ENCODE results near the gene WDR86. TPM values are rescaled to one million over a fixed set of nuclear protein-coding genes. Genes with fewer than 3 reads are reported as not detected.

The WDR86 gene
- total RNA-seq, 1 experiment from 2014 or later = not detected

DNA sequence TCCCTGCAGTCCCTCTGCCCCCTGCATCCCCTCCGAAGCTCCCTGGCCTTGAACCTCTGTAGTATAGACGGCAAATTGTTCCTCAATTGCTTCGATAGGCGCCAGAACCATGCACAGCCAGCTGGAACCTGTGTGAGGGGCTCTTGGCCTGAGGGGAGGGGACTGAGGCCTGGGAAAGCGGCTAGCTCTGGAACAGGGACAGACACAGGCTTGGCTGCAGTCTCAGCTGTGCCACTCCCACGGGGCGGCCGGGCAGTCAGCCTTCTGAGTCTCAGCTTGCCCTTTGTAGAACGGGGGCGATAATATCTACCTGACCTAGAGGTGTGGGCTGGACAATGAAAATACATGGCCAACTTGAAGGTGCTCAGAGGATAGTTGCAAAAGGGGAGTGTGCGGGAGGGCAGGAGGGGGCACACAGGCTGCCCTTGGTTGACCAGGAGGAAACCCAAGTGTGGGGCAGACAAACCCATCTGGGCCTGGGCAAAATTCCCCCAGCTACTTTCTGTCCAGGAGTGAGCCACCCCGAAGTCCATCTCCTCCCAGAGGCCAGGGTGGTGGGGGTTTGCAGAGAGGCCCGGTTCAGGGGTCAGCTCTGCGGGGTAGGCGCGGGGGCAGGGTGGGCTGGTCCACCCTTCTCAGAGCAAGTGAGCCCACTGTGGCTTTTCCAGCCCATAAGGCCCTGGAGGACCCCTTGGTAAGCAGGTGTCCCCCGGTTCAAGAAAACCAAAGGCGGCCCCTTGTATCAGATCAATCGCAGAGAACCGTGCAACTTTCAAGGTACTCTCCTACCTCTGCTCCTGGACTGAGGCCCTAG, 25.5 kb upstream of the WDR86 start:
- no peak overlapping the region for H2AFZ ChIP-seq (ENCODE audit: low read depth, low read length, poor library complexity, severe bottlenecking)
- DNase-seq (ENCODE audit: low read depth, low spot score) = no peak
- H3K4me2 ChIP-seq (ENCODE audit: low read length) = no peak overlapping the region
- H3K4me3 ChIP-seq (replicated peaks in 1 of 2; ENCODE audit: low read depth in 1 of 2, low read length in 2 of 2) = no peak overlapping the region
- H3K4me1 ChIP-seq (ENCODE audit: control insufficient read depth in 1 of 2, insufficient read depth in 2 of 2, low read length in 2 of 2) = peaks cover 0 to 9% of the 10 kb centered on the region in 2 experiments; a peak in 1 of 4 replicates
- H3K27me3 ChIP-seq (ENCODE audit: insufficient read depth, low read length) = no peaks in the 10 kb centered on the region
- intact Hi-C loops (cut with micrococcal nuclease) = no loop called here
- TF ChIP-seq POLR2AphosphoS5 (IDR thresholded peaks at IDR 0.05; ENCODE audit: low read depth, low read length) = no peak
- no peak for TF ChIP-seq ZFX (IDR thresholded peaks at IDR 0.05)
- no peak for TF ChIP-seq YY1 (IDR thresholded peaks at IDR 0.05; ENCODE audit: extremely low read depth, insufficient replicate concordance, low read depth, low read length)
- no peak for TF ChIP-seq RAD21 (IDR thresholded peaks at IDR 0.05; ENCODE audit: low read depth)
- no peak for TF ChIP-seq SIN3A (IDR thresholded peaks at IDR 0.05; ENCODE audit: low read depth)
- no peak for TF ChIP-seq CBX3 (IDR thresholded peaks at IDR 0.05; ENCODE audit: low read depth)
- TF ChIP-seq JUND (IDR thresholded peaks at IDR 0.05) = no peak
- no peak for TF ChIP-seq SP1 (IDR thresholded peaks at IDR 0.05; ENCODE audit: low read depth)
- TF ChIP-seq, protein P1, sequence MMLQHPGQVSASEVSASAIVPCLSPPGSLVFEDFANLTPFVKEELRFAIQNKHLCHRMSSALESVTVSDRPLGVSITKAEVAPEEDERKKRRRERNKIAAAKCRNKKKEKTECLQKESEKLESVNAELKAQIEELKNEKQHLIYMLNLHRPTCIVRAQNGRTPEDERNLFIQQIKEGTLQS (IDR thresholded peaks at IDR 0.05) = no peak
- TF ChIP-seq ZNF274 (IDR thresholded peaks at IDR 0.05; ENCODE audit: low read depth, low read length) = no peak
- TF ChIP-seq FOSL1 (IDR thresholded peaks at IDR 0.05; ENCODE audit: low read depth) = no peak
- H3K79me2 ChIP-seq (ENCODE audit: insufficient read depth, low read length) = no peaks in the 10 kb centered on the region
- ChIA-PET CTCF (no interaction called here), RAD21 (ENCODE audit: low non-redundant PET in 1 of 2, low total read pairs in 2 of 2, uncharacterized antibody in 2 of 2, unreplicated experiment in 2 of 2) (no interaction called here), POLR2A (no interaction called here)
- no peak overlapping the region for H3K9ac ChIP-seq (ENCODE audit: low read length)
- H4K20me1 ChIP-seq (ENCODE audit: insufficient read depth) = no peaks in the 10 kb centered on the region
- no TSS peak for BruUV-seq (replicated peaks)
- H3K27ac ChIP-seq (ENCODE audit: low read depth, low read length) = no peak overlapping the region
- H3K9me3 ChIP-seq (ENCODE audit: control insufficient read depth in 1 of 2, insufficient read depth in 1 of 2, low read depth in 1 of 2, low read length in 2 of 2) = no peaks in the 10 kb centered on the region
- no peaks in the 10 kb centered on the region for H3K36me3 ChIP-seq (ENCODE audit: control insufficient read depth in 1 of 2, insufficient read depth in 2 of 2, low read length in 2 of 2)
- no peaks in the 10 kb centered on the region for H3K9me2 ChIP-seq (ENCODE audit: insufficient read depth)
- ATAC-seq = no peak

DNA sequence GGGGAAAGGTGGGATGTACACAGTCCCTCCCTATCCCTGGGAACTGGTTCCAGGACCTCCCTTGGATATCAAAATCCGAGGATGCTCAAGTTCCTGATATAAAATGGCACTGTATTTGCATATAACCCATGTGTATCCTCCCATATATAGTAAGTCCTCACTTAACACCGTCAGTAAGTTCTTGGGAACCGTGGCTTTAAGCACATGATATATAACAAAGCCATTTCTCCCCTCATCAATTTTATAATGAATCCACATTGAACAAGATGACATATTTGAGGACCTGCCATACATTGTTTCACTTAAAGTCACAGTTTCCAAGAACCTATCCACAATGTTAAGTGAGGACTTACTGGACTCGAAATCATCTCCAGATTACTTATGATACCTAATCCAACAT, 24.7 kb upstream of the WDR86 start:
- no peak overlapping the region for H2AFZ ChIP-seq (ENCODE audit: low read depth, low read length, poor library complexity, severe bottlenecking)
- ChIA-PET CTCF (no interaction called here), POLR2A (no interaction called here), RAD21 (ENCODE audit: low non-redundant PET in 1 of 2, low total read pairs in 2 of 2, uncharacterized antibody in 2 of 2, unreplicated experiment in 2 of 2) (no interaction called here)
- no peaks in the 10 kb centered on the region for H3K27me3 ChIP-seq (ENCODE audit: insufficient read depth, low read length)
- TF ChIP-seq, protein P2, sequence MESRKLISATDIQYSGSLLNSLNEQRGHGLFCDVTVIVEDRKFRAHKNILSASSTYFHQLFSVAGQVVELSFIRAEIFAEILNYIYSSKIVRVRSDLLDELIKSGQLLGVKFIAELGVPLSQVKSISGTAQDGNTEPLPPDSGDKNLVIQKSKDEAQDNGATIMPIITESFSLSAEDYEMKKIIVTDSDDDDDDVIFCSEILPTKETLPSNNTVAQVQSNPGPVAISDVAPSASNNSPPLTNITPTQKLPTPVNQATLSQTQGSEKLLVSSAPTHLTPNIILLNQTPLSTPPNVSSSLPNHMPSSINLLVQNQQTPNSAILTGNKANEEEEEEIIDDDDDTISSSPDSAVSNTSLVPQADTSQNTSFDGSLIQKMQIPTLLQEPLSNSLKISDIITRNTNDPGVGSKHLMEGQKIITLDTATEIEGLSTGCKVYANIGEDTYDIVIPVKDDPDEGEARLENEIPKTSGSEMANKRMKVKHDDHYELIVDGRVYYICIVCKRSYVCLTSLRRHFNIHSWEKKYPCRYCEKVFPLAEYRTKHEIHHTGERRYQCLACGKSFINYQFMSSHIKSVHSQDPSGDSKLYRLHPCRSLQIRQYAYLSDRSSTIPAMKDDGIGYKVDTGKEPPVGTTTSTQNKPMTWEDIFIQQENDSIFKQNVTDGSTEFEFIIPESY (IDR thresholded peaks at IDR 0.05; ENCODE audit: extremely low read depth, insufficient replicate concordance, low read length) = no peak
- no peak for TF ChIP-seq CBX3 (IDR thresholded peaks at IDR 0.05; ENCODE audit: low read depth)
- TF ChIP-seq CEBPB (IDR thresholded peaks at IDR 0.05; ENCODE audit: low read depth) = no peak
- intact Hi-C loops (cut with micrococcal nuclease) = no loop called here
- H3K9me2 ChIP-seq (ENCODE audit: insufficient read depth) = no peaks in the 10 kb centered on the region
- H3K36me3 ChIP-seq (ENCODE audit: control insufficient read depth in 1 of 2, insufficient read depth in 2 of 2, low read length in 2 of 2) = no peaks in the 10 kb centered on the region
- H3K4me1 ChIP-seq (ENCODE audit: control insufficient read depth in 1 of 2, insufficient read depth in 2 of 2, low read length in 2 of 2) = peaks cover 7 to 17% of the 10 kb centered on the region in 2 experiments
- no peak for DNase-seq (ENCODE audit: low read depth, low spot score)
- no peak overlapping the region for H3K27ac ChIP-seq (ENCODE audit: low read depth, low read length)
- ATAC-seq = no peak
- H3K4me3 ChIP-seq (replicated peaks in 1 of 2; ENCODE audit: low read depth in 1 of 2, low read length in 2 of 2) = no peak overlapping the region
- no peak overlapping the region for H3K9ac ChIP-seq (ENCODE audit: low read length)
- no peak overlapping the region for H3K4me2 ChIP-seq (ENCODE audit: low read length)
- H3K9me3 ChIP-seq (ENCODE audit: control insufficient read depth in 1 of 2, insufficient read depth in 1 of 2, low read depth in 1 of 2, low read length in 2 of 2) = no peaks in the 10 kb centered on the region
- H3K79me2 ChIP-seq (ENCODE audit: insufficient read depth, low read length) = no peaks in the 10 kb centered on the region
- no peaks in the 10 kb centered on the region for H4K20me1 ChIP-seq (ENCODE audit: insufficient read depth)
- no TSS peak for BruUV-seq (replicated peaks)

All from HCT116 (cell line).